ENCODE results near the gene PEX5L.

- TF ChIP-seq CTCF (IDR thresholded peaks at IDR 0.05; ENCODE audit: poor library complexity) (no peak), EZH2phosphoT487 (IDR thresholded peaks at IDR 0.05; ENCODE audit: low read depth, severe bottlenecking, unreplicated experiment) (no peak), EZH2 (IDR thresholded peaks at IDR 0.05; ENCODE audit: borderline replicate concordance) (no peak)
Observed at GRCh38 chr3:179842061-179842460, 194.7 kb downstream of the PEX5L start.
